ENCODE results near the gene NARS2. TPM values are rescaled to one million over a fixed set of nuclear protein-coding genes. Genes with fewer than 3 reads are reported as not detected.
A peak's percentile ranks its signal among the peaks of the same experiment; 100 is the strongest.

The NARS2 gene
- total RNA-seq, 4 donors from 2014 or later: 10.6 to 20.3 (median 12.9) TPM

- no peak for TF ChIP-seq CTCF (IDR thresholded peaks at IDR 0.05)
- ATAC-seq (ENCODE audit: low FRiP score): no peak
- no peak for DNase-seq (ENCODE audit: low spot score)
Observed at GRCh38 chr11:78423241-78423640, 151.4 kb downstream of the NARS2 start.

GRCh38 chr11:78420796-78421209 is 153.9 kb downstream of the NARS2 start:
- no peak for TF ChIP-seq CTCF (IDR thresholded peaks at IDR 0.05)

GRCh38 chr11:78420255-78420764 is 154.4 kb downstream of the NARS2 start:
- TF ChIP-seq CTCF (IDR thresholded peaks at IDR 0.05): no peak
- DNase-seq (ENCODE audit: low spot score) (peak; percentile 71), ATAC-seq (ENCODE audit: low FRiP score) (no peak)

More at GRCh38 chr11:78420796-78421209, 153.9 kb downstream of the NARS2 start:
- DNase-seq (ENCODE audit: low spot score): peak; percentile 79
- ATAC-seq (ENCODE audit: low FRiP score): no peak

GRCh38 chr11:78419327-78419726 is 155.3 kb downstream of the NARS2 start:
- TF ChIP-seq CTCF (IDR thresholded peaks at IDR 0.05): no peak
- ATAC-seq (ENCODE audit: low FRiP score) (peak; percentile 78), DNase-seq (ENCODE audit: low spot score) (no peak)

GRCh38 chr11:78418584-78419211 is 156.0 kb downstream of the NARS2 start:
- no peak for TF ChIP-seq CTCF (IDR thresholded peaks at IDR 0.05)
- DNase-seq (ENCODE audit: low spot score) (no peak), ATAC-seq (ENCODE audit: low FRiP score) (no peak)

GRCh38 chr11:78417888-78418583 is 156.6 kb downstream of the NARS2 start:
- no peak for ATAC-seq (ENCODE audit: low FRiP score)
- DNase-seq (ENCODE audit: low spot score): peak; percentile 38
- TF ChIP-seq CTCF (IDR thresholded peaks at IDR 0.05): no peak
